ENCODE data around the gene HPSE2.

HPSE2 gene

DNA sequence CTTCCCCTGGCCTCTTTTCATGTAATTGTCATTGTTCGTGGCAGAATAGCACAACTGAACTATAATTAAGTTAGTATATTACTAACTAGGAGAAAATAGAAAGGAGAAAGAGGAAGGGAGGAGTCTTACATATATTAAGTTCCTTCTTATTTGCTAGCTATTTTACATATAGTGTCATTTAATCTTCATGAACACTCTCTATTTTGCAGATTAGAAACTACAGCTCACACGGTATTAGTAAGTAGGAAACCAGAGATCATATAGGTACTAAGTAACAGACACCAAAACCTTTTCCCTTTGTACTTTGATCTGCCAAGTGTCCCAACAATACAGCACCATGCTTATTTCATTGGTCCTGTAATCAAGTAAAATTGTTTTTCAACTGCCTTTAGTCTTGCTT lies 586.5 kb downstream of the HPSE2 start:
- H4K20me1 ChIP-seq (ENCODE audit: insufficient read depth, low read length) = no peaks in the 10 kb centered on the region
- no peaks in the 10 kb centered on the region for H3K27me3 ChIP-seq (ENCODE audit: insufficient read depth, low read length, poor library complexity)
- H3K36me3 ChIP-seq (ENCODE audit: insufficient read depth, low read length) = no peaks in the 10 kb centered on the region
- no peaks in the 10 kb centered on the region for H3K9me3 ChIP-seq (ENCODE audit: insufficient read depth, low read length, severe bottlenecking)
- no peak overlapping the region for H3K4me3 ChIP-seq (ENCODE audit: low read depth in 1 of 2, low read length in 2 of 2)
- H3K4me1 ChIP-seq (ENCODE audit: insufficient read depth, low read length) = no peaks in the 10 kb centered on the region
- TF ChIP-seq, protein P1, sequence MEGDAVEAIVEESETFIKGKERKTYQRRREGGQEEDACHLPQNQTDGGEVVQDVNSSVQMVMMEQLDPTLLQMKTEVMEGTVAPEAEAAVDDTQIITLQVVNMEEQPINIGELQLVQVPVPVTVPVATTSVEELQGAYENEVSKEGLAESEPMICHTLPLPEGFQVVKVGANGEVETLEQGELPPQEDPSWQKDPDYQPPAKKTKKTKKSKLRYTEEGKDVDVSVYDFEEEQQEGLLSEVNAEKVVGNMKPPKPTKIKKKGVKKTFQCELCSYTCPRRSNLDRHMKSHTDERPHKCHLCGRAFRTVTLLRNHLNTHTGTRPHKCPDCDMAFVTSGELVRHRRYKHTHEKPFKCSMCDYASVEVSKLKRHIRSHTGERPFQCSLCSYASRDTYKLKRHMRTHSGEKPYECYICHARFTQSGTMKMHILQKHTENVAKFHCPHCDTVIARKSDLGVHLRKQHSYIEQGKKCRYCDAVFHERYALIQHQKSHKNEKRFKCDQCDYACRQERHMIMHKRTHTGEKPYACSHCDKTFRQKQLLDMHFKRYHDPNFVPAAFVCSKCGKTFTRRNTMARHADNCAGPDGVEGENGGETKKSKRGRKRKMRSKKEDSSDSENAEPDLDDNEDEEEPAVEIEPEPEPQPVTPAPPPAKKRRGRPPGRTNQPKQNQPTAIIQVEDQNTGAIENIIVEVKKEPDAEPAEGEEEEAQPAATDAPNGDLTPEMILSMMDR (IDR thresholded peaks at IDR 0.05; ENCODE audit: borderline replicate concordance, extremely low read depth, low read length, poor library complexity, severe bottlenecking) = no peak
- no peak for TF ChIP-seq EZH2 (IDR thresholded peaks at IDR 0.05; ENCODE audit: borderline replicate concordance, low read depth, low read length, severe bottlenecking)
- H3K9ac ChIP-seq (ENCODE audit: low read depth, low read length) = no peak overlapping the region
- ATAC-seq (ENCODE audit: insufficient read depth, low read depth) (no peak), DNase-seq (no peak)
- no peak overlapping the region for H3K4me2 ChIP-seq (ENCODE audit: insufficient read depth, low read length)
- H2AFZ ChIP-seq (ENCODE audit: low read depth, low read length) = no peak overlapping the region
- no peaks in the 10 kb centered on the region for H3K79me2 ChIP-seq (ENCODE audit: insufficient read depth, low read length)
- H3K27ac ChIP-seq (ENCODE audit: low read length) = no peak overlapping the region

DNA sequence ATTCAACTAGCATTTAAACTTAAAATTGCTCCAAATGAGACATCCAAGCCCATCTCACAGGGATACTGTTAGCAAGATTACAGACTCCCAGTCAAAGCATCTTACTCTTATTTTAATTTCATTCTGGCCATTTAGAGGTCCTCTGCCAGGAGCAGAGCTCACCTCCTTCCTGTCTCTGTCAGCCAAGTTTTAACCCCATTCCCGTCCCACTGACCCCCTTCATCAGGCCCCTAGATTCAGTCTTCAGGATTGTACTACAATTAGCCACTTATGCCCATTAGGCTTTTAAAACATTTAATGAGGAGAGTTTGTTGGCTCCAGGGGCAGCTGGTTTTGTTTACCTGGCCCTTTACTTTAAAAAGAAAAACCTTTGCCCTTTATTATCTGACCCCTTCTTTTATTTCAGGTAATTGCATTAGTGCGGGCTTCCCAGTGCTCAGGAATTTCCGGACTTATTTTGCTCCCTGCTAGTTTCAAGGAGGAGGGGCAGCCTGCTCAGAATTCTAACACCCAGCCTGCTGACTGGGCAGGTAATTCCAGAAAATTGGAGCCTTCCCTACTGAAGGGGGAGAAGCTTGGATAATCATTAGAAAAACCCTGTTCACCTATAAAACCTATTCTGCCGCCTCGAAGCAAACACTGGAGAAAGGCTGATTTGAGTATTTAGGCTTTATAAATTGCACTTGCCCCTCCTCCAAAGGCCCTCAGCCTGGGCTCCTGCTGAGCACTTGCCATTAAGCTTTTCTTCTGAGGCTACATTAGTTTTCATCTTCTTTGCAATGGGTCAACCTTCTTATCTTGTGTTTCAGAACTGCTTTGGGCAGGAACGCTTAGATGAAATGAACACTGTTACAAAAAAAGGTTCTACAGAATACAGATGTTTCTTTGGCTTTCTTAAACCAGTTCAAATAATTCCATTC lies 588.4 kb downstream of the HPSE2 start:
- Histone ChIP-seq H4K20me1 (ENCODE audit: insufficient read depth, low read length) (no peaks in the 10 kb centered on the region), H3K27ac (ENCODE audit: low read length) (no peak overlapping the region), H3K9ac (ENCODE audit: low read depth, low read length) (no peak overlapping the region), H3K4me1 (ENCODE audit: insufficient read depth, low read length) (no peaks in the 10 kb centered on the region), H3K4me3 (ENCODE audit: low read depth in 1 of 2, low read length in 2 of 2) (no peak overlapping the region), H3K9me3 (ENCODE audit: insufficient read depth, low read length, severe bottlenecking) (no peaks in the 10 kb centered on the region), H3K36me3 (ENCODE audit: insufficient read depth, low read length) (no peaks in the 10 kb centered on the region), H2AFZ (ENCODE audit: low read depth, low read length) (no peak overlapping the region), H3K4me2 (ENCODE audit: insufficient read depth, low read length) (no peak overlapping the region), H3K79me2 (ENCODE audit: insufficient read depth, low read length) (no peaks in the 10 kb centered on the region), H3K27me3 (ENCODE audit: insufficient read depth, low read length, poor library complexity) (no peaks in the 10 kb centered on the region)
- no peak for DNase-seq
- TF ChIP-seq EZH2 (IDR thresholded peaks at IDR 0.05; ENCODE audit: borderline replicate concordance, low read depth, low read length, severe bottlenecking) = no peak
- TF ChIP-seq, protein P1 (IDR thresholded peaks at IDR 0.05; ENCODE audit: borderline replicate concordance, extremely low read depth, low read length, poor library complexity, severe bottlenecking) = no peak
- ATAC-seq (ENCODE audit: insufficient read depth, low read depth) = no peak

DNA sequence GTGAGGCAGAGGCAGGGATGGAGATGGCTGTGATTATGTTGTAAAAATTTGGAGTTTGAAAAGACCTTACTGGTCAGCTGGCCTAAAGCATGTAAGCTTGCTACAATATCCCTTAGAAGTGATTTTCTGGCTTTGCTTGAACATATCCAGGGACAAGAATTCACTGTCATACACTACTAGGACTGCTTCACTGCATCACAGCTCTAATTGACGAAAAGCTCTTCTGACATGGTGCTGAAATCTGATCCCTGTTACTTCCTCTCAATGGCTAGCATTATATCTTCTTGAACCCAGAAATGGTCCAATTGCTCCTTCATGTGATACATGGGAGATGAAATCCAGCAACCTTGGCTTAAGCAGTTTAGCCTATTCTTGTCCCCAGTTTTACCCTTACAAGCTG lies 591.2 kb downstream of the HPSE2 start:
- no peaks in the 10 kb centered on the region for H4K20me1 ChIP-seq (ENCODE audit: insufficient read depth, low read length)
- no peaks in the 10 kb centered on the region for H3K79me2 ChIP-seq (ENCODE audit: insufficient read depth, low read length)
- no peaks in the 10 kb centered on the region for H3K27me3 ChIP-seq (ENCODE audit: insufficient read depth, low read length, poor library complexity)
- H3K4me1 ChIP-seq (ENCODE audit: insufficient read depth, low read length) = no peaks in the 10 kb centered on the region
- H3K9ac ChIP-seq (ENCODE audit: low read depth, low read length) = no peak overlapping the region
- H3K4me2 ChIP-seq (ENCODE audit: insufficient read depth, low read length) = no peak overlapping the region
- ATAC-seq (ENCODE audit: insufficient read depth, low read depth) (no peak), DNase-seq (no peak)
- no peak overlapping the region for H3K4me3 ChIP-seq (ENCODE audit: low read depth in 1 of 2, low read length in 2 of 2)
- H2AFZ ChIP-seq (ENCODE audit: low read depth, low read length) = no peak overlapping the region
- H3K9me3 ChIP-seq (ENCODE audit: insufficient read depth, low read length, severe bottlenecking) = no peaks in the 10 kb centered on the region
- H3K27ac ChIP-seq (ENCODE audit: low read length) = no peak overlapping the region
- TF ChIP-seq, protein P1 (IDR thresholded peaks at IDR 0.05; ENCODE audit: borderline replicate concordance, extremely low read depth, low read length, poor library complexity, severe bottlenecking) = no peak
- TF ChIP-seq EZH2 (IDR thresholded peaks at IDR 0.05; ENCODE audit: borderline replicate concordance, low read depth, low read length, severe bottlenecking) = no peak
- no peaks in the 10 kb centered on the region for H3K36me3 ChIP-seq (ENCODE audit: insufficient read depth, low read length)

All from DND-41 (cell line).